Astrocyte of the cerebellum (primary cell): ENCODE results near the gene GATB.

ENCODE experiments used
- DNase-seq: peaks from one replicate; pipeline ENCODE4 v3.0.0-alpha.2; 2011; ENCODE audit warnings: low read depth
- H3K4me3 ChIP-seq: 2 replicates; pipeline ENCODE4 v1.5.1; 2011; ENCODE audit warnings: mild to moderate bottlenecking, low read depth, low read length, moderate library complexity
- CTCF ChIP-seq: IDR thresholded peaks from 2 replicates; pipeline ENCODE4 v1.5.1; 2012; ENCODE audit warnings: low read length, low read depth, moderate library complexity, mild to moderate bottlenecking; ENCODE audit errors: missing control alignments
- in situ Hi-C: cut with HindIII; loops from 2 replicates; pipeline ENCODE4 v1.10.0; 2017; ENCODE audit warnings: low sequenced_read_pairs

Gene GATB

GRCh38 chr4:151788021-151788420, 27.2 kb upstream of the GATB start:
- no peak for DNase-seq
- TF ChIP-seq CTCF: no peak
- in situ Hi-C loops: loop anchor here (5.0 kb wide), 1 partner anchor 64 kb away; no protein-coding TSS in a partner anchor
- no peak overlapping the region for H3K4me3 ChIP-seq

- H3K4me3 ChIP-seq: no peak overlapping the region
- in situ Hi-C loops: loop anchor here (5.0 kb wide), 1 partner anchor 66 kb away; no protein-coding TSS in a partner anchor
- no peak for TF ChIP-seq CTCF
- DNase-seq: no peak
These were observed 25.3 kb upstream of the GATB start for GRCh38 chr4:151786158-151786495.

GRCh38 chr4:151785484-151786157, 24.8 kb upstream of the GATB start:
- in situ Hi-C loops: loop anchor here (5.0 kb wide), 1 partner anchor 67 kb away; no protein-coding TSS in a partner anchor

GRCh38 chr4:151784706-151785105, 23.9 kb upstream of the GATB start:
- H3K4me3 ChIP-seq: no peak overlapping the region
- TF ChIP-seq CTCF: no peak
- DNase-seq: no peak
- in situ Hi-C loops: loop anchor here (5.0 kb wide), 1 partner anchor 68 kb away; no protein-coding TSS in a partner anchor

More at GRCh38 chr4:151785484-151786157, 24.8 kb upstream of the GATB start:
- no peak for DNase-seq
- TF ChIP-seq CTCF: no peak
- no peak overlapping the region for H3K4me3 ChIP-seq

- DNase-seq: peak; percentile 27
- in situ Hi-C loops: no loop called here
- TF ChIP-seq CTCF: no peak
- H3K4me3 ChIP-seq: no peak overlapping the region
These were observed 23.1 kb upstream of the GATB start for GRCh38 chr4:151783867-151784266.

- H3K4me3 ChIP-seq: no peak overlapping the region
- no peak for DNase-seq
- no peak for TF ChIP-seq CTCF
- in situ Hi-C loops: no loop called here
These were observed 21.5 kb upstream of the GATB start for GRCh38 chr4:151782296-151782695.

- no peak for TF ChIP-seq CTCF
- in situ Hi-C loops: no loop called here
- no peak overlapping the region for H3K4me3 ChIP-seq
- DNase-seq: no peak
These were observed 20.2 kb upstream of the GATB start for GRCh38 chr4:151781026-151781425.
